H9 (cell line): ENCODE data around the gene UNC45A. TPM values are rescaled to one million over a fixed set of nuclear protein-coding genes. Genes with fewer than 3 reads are reported as not detected.

Source experiments
- DNase-seq: peaks from one replicate; pipeline ENCODE4 v3.0.0-alpha.2; 2017
- H2AFZ ChIP-seq: one replicate; pipeline ENCODE4 v1.6.1; 2013; ENCODE audit warnings: mild to moderate bottlenecking, low read length, control low read depth, moderate library complexity
- H2AK5ac ChIP-seq: 2 replicates; pipeline ENCODE4 v1.6.1; 2013; ENCODE audit warnings: low read length, control low read depth, mixed read lengths; ENCODE audit not compliant: insufficient read length
- H2BK120ac ChIP-seq: one replicate; pipeline ENCODE4 v1.6.1; 2013; ENCODE audit warnings: low read depth, mild to moderate bottlenecking, low read length, control low read depth, inconsistent platforms; ENCODE audit not compliant: poor library complexity, severe bottlenecking
- H2BK12ac ChIP-seq: 2 replicates; pipeline ENCODE4 v1.6.1; 2013; ENCODE audit warnings: low read length, control low read depth, mixed read lengths, low read depth; ENCODE audit not compliant: insufficient read length
- H2BK15ac ChIP-seq: 2 replicates; pipeline ENCODE4 v1.6.1; 2013; ENCODE audit warnings: low read depth, low read length, control low read depth
- H2BK20ac ChIP-seq: one replicate; pipeline ENCODE4 v1.6.1; 2013; ENCODE audit warnings: low read depth, mild to moderate bottlenecking, low read length, control low read depth, inconsistent platforms; ENCODE audit not compliant: poor library complexity, severe bottlenecking
- H2BK5ac ChIP-seq: 2 replicates; pipeline ENCODE4 v1.6.1; 2013; ENCODE audit warnings: low read length, control low read depth, mixed read lengths; ENCODE audit not compliant: insufficient read length
- H3K14ac ChIP-seq: 2 replicates; pipeline ENCODE4 v1.6.1; 2013; ENCODE audit warnings: low read length, control low read depth; ENCODE audit not compliant: insufficient read depth
- H3K18ac ChIP-seq: 2 replicates; pipeline ENCODE4 v1.6.1; 2013; ENCODE audit warnings: low read depth, mild to moderate bottlenecking, mixed read lengths, low read length, control low read depth; ENCODE audit not compliant: insufficient read length
- H3K23ac ChIP-seq: 2 replicates; pipeline ENCODE4 v1.6.1; 2013; ENCODE audit warnings: low read length, control low read depth, mixed read lengths, low read depth; ENCODE audit not compliant: insufficient read length
- H3K23me2 ChIP-seq: 2 replicates; pipeline ENCODE4 v1.6.1; 2013; ENCODE audit warnings: low read depth, mild to moderate bottlenecking, mixed read lengths, low read length, control low read depth; ENCODE audit not compliant: insufficient read length, poor library complexity, severe bottlenecking
- H3K27ac ChIP-seq: 2 replicates; pipeline ENCODE4 v1.5.1; 2013; ENCODE audit warnings: low read length, control low read depth, mixed read lengths, low read depth; ENCODE audit not compliant: insufficient read length
- H3K27me3 ChIP-seq: 2 replicates; pipeline ENCODE4 v1.6.1; 2013; ENCODE audit warnings: low read length, control low read depth, inconsistent platforms; ENCODE audit not compliant: insufficient read depth
- H3K4ac ChIP-seq: 2 replicates; pipeline ENCODE4 v1.6.1; 2013; ENCODE audit warnings: low read depth, mild to moderate bottlenecking, control low read depth, inconsistent platforms, low read length, moderate library complexity
- H3K4me1 ChIP-seq: 2 replicates; pipeline ENCODE4 v1.6.1; 2013; ENCODE audit warnings: low read length, control low read depth, inconsistent platforms; ENCODE audit not compliant: insufficient read depth
- H3K4me2 ChIP-seq: 2 replicates; pipeline ENCODE4 v1.6.1; 2013; ENCODE audit warnings: low read length, control low read depth, mixed read lengths; ENCODE audit not compliant: insufficient read length, insufficient read depth
- H3K56ac ChIP-seq: 2 replicates; pipeline ENCODE4 v1.6.1; 2013; ENCODE audit warnings: low read depth, mild to moderate bottlenecking, mixed read lengths, low read length, control low read depth; ENCODE audit not compliant: insufficient read length
- H3K79me1 ChIP-seq: 2 replicates; pipeline ENCODE4 v1.6.1; 2013; ENCODE audit warnings: low read depth, mild to moderate bottlenecking, moderate library complexity, low read length, control low read depth, inconsistent platforms; ENCODE audit not compliant: insufficient read depth, poor library complexity, severe bottlenecking
- H3K79me2 ChIP-seq: 2 replicates; pipeline ENCODE4 v1.6.1; 2013; ENCODE audit warnings: low read length, control low read depth, inconsistent platforms; ENCODE audit not compliant: insufficient read depth
- H3K9ac ChIP-seq: 2 replicates; pipeline ENCODE4 v1.6.1; 2013; ENCODE audit warnings: low read length, control low read depth, mixed read lengths; ENCODE audit not compliant: insufficient read length; ENCODE audit errors: extremely low read depth
- H3K9me3 ChIP-seq: one replicate; pipeline ENCODE4 v1.6.1; 2013; ENCODE audit warnings: low read depth, low read length, inconsistent platforms; ENCODE audit not compliant: control insufficient read depth
- H3T11ph ChIP-seq: one replicate; pipeline ENCODE4 v1.6.1; 2013; ENCODE audit warnings: mild to moderate bottlenecking, low read length, control low read depth, inconsistent platforms
- H4K20me1 ChIP-seq: one replicate; pipeline ENCODE4 v1.6.1; 2013; ENCODE audit not compliant: control insufficient read depth, insufficient read length, insufficient read depth
- H4K5ac ChIP-seq: 2 replicates; pipeline ENCODE4 v1.6.1; 2013; ENCODE audit warnings: low read depth, mild to moderate bottlenecking, mixed read lengths, low read length, control low read depth; ENCODE audit not compliant: insufficient read length
- H4K8ac ChIP-seq: replicated peaks from 2 replicates; pipeline ENCODE4 v1.6.1; 2013; ENCODE audit warnings: low read length, control low read depth, mixed read lengths, low read depth; ENCODE audit not compliant: insufficient read length
- H4K91ac ChIP-seq: 2 replicates; pipeline ENCODE4 v1.6.1; 2013; ENCODE audit warnings: low read depth, mild to moderate bottlenecking, moderate library complexity, mixed read lengths, low read length, control low read depth; ENCODE audit not compliant: insufficient read length
- H3K27ac Mint-ChIP-seq, 3 experiments: 2 replicates in 2 of 3; 3 replicates in 1 of 3; pipeline ENCODE4 v1.8.0; 2020 to 2021; ENCODE audit warnings: mixed read lengths in 3 of 3, mild to moderate bottlenecking in 1 of 3, moderate library complexity in 1 of 3
- H3K27me3 Mint-ChIP-seq: 2 replicates; pipeline ENCODE4 v1.8.0; 2021; ENCODE audit warnings: low read depth, mild to moderate bottlenecking, moderate library complexity, mixed read lengths
- H3K36me3 Mint-ChIP-seq, 3 experiments: 2 replicates in 2 of 3; 3 replicates in 1 of 3; pipeline ENCODE4 v1.8.0; 2020 to 2021; ENCODE audit warnings: low read depth in 3 of 3, mixed read lengths in 3 of 3; ENCODE audit not compliant: insufficient read depth in 1 of 3
- H3K4me1 Mint-ChIP-seq, 2 experiments: 2 replicates each; pipeline ENCODE4 v1.8.0; 2020; ENCODE audit warnings: mixed read lengths in 2 of 2
- H3K4me3 Mint-ChIP-seq, 2 experiments: 2 replicates in 1 of 2; 3 replicates in 1 of 2; pipeline ENCODE4 v1.8.0; 2020 to 2021; ENCODE audit warnings: mild to moderate bottlenecking in 2 of 2, mixed read lengths in 2 of 2, moderate library complexity in 1 of 2
- H3K9me3 Mint-ChIP-seq, 2 experiments: 2 replicates in 1 of 2; 3 replicates in 1 of 2; pipeline ENCODE4 v1.8.0; 2020; ENCODE audit warnings: mild to moderate bottlenecking in 2 of 2, mixed read lengths in 2 of 2, moderate library complexity in 1 of 2
- WGBS: extraction: QIAGEN DNeasy Blood & Tissue Kit; methylation state at CpG from one replicate; pipeline ENCODE4 v1.1.7; 2013; ENCODE audit warnings: missing lambda C conversion rate, low lambda C conversion rate, mixed read lengths; ENCODE audit not compliant: insufficient read length; ENCODE audit errors: extremely low coverage; 5-methylcytosine and 5-hydroxymethylcytosine counted together
- total RNA-seq: library from RNA; stranded (reverse); gene quantifications from 2 replicates; pipeline ENCODE4 v1.2.1, GENCODE V29; 2021
- TF ChIP-seq, protein P1 (sequence below): fragments of 200-600 bp; sonication (generic); conservative IDR thresholded peaks from 3 replicates; pipeline ENCODE4 v1.8.0; 2021; ENCODE audit warnings: antibody characterized with exemption, mild to moderate bottlenecking

UNC45A gene
- total RNA-seq, 1 experiment from 2014 or later, result 84.6 TPM

DNA sequence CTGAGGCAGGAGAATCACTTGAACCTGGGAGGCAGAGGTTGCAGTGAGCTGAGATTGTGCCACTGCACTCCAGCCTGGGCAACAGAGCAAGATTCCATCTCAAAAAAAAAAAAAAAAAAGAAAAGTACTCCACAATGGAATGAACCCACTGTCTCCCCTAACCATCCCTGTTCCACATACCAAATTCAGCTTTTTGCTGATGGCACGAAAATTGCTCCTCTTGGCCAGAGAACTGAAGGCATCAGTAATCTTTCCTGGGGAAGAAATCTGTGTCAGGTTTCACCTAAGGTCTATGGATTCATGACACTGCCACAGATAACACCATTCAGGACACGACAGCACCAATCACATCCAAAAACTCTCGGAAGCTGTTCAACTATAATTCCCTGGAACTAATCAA lies 66.1 kb downstream of the UNC45A start:
- Mint-ChIP-seq H3K9me3 (no peaks in the 10 kb centered on the region), H3K27ac (no peak overlapping the region; a peak in 1 of 7 replicates), H3K36me3 (peaks cover 16 to 71% (median 55%) of the 10 kb centered on the region in 3 experiments; a peak in 6 of 7 replicates), H3K4me1 (no peaks in the 10 kb centered on the region; a peak in 1 of 4 replicates), H3K27me3 (no peaks in the 10 kb centered on the region), H3K4me3 (no peak overlapping the region)
- H3T11ph ChIP-seq, result no peak overlapping the region
- no peak overlapping the region for H2BK15ac ChIP-seq
- H3K27me3 ChIP-seq, result no peaks in the 10 kb centered on the region
- WGBS, result no CpG with 5 or more reads among the region's 3 CpGs
- no peak overlapping the region for H2BK12ac ChIP-seq
- no peak overlapping the region for H3K18ac ChIP-seq
- no peak overlapping the region for H4K5ac ChIP-seq
- H3K27ac ChIP-seq, result no peak overlapping the region
- no peaks in the 10 kb centered on the region for H3K4me1 ChIP-seq
- no peak overlapping the region for H4K8ac ChIP-seq
- H3K79me1 ChIP-seq, result no peaks in the 10 kb centered on the region
- DNase-seq, result no peak
- no peak overlapping the region for H4K91ac ChIP-seq
- TF ChIP-seq, protein P1, sequence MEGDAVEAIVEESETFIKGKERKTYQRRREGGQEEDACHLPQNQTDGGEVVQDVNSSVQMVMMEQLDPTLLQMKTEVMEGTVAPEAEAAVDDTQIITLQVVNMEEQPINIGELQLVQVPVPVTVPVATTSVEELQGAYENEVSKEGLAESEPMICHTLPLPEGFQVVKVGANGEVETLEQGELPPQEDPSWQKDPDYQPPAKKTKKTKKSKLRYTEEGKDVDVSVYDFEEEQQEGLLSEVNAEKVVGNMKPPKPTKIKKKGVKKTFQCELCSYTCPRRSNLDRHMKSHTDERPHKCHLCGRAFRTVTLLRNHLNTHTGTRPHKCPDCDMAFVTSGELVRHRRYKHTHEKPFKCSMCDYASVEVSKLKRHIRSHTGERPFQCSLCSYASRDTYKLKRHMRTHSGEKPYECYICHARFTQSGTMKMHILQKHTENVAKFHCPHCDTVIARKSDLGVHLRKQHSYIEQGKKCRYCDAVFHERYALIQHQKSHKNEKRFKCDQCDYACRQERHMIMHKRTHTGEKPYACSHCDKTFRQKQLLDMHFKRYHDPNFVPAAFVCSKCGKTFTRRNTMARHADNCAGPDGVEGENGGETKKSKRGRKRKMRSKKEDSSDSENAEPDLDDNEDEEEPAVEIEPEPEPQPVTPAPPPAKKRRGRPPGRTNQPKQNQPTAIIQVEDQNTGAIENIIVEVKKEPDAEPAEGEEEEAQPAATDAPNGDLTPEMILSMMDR, result no peak
- no peaks in the 10 kb centered on the region for H3K79me2 ChIP-seq
- H2BK20ac ChIP-seq, result no peak overlapping the region
- H2BK120ac ChIP-seq, result no peak overlapping the region
- H3K9ac ChIP-seq, result no peak overlapping the region
- H3K14ac ChIP-seq, result no peak overlapping the region
- H2BK5ac ChIP-seq, result no peak overlapping the region
- H3K4ac ChIP-seq, result no peak overlapping the region
- no peaks in the 10 kb centered on the region for H3K9me3 ChIP-seq
- H3K23me2 ChIP-seq, result no peaks in the 10 kb centered on the region
- H2AK5ac ChIP-seq, result no peak overlapping the region
- no peak overlapping the region for H3K23ac ChIP-seq
- H4K20me1 ChIP-seq, result no peaks in the 10 kb centered on the region
- no peak overlapping the region for H3K56ac ChIP-seq
- H2AFZ ChIP-seq, result no peak overlapping the region
- H3K4me2 ChIP-seq, result no peak overlapping the region

Other genes starting within 250 kb of the UNC45A start
- 41.3 and 43.4 TPM in 2 replicates for gene BLM, start 217.9 kb upstream of the UNC45A start, total RNA-seq
- 35.1 and 35.7 TPM in 2 replicates for gene FURIN, start 66.7 kb upstream of the UNC45A start, total RNA-seq
- gene FES, start 50.8 kb upstream of the UNC45A start, total RNA-seq, result 6.5 and 6.7 TPM in 2 replicates
- gene MAN2A2, start 32.0 kb upstream of the UNC45A start, total RNA-seq, result 25.3 and 27.4 TPM in 2 replicates
- gene HDDC3, start 2.7 kb upstream of the UNC45A start, total RNA-seq, result 13.2 and 13.3 TPM in 2 replicates
- gene RCCD1, start 19.6 kb downstream of the UNC45A start, total RNA-seq, result 20.6 and 22.8 TPM in 2 replicates
- gene PRC1, start 59.2 kb downstream of the UNC45A start, total RNA-seq, result 70.5 and 75.7 TPM in 2 replicates
- gene VPS33B, start 87.3 kb downstream of the UNC45A start, total RNA-seq, result 16.3 and 21.1 TPM in 2 replicates
- 0.07 TPM in 1 of 2 replicates, not detected in the other for gene SV2B, start 165.0 kb downstream of the UNC45A start, total RNA-seq